ENCODE measurements around the gene ZNHIT2. TPM values are rescaled to one million over a fixed set of nuclear protein-coding genes. Genes with fewer than 3 reads are reported as not detected.
A peak's percentile ranks its signal among the peaks of the same experiment; 100 is the strongest.

The ZNHIT2 gene
- total RNA-seq, 2 donors from 2014 or later, result 32.7 to 37.8 TPM

GRCh38 chr11:65109231-65110198 is 8.0 kb downstream of the ZNHIT2 start:
- intact Hi-C loops (cut with DNase I), result loop anchor here (10.0 kb wide), 2 partner anchors 195 to 255 kb away; partner anchors contain the start of gene ATG2A
- WGBS, result 89% methylated on average over 36 of the region's 36 CpGs

GRCh38 chr11:65108469-65109123 is 8.9 kb downstream of the ZNHIT2 start:
- DNase-seq (ENCODE audit: low spot score), result no peak
- TF ChIP-seq, protein P1, sequence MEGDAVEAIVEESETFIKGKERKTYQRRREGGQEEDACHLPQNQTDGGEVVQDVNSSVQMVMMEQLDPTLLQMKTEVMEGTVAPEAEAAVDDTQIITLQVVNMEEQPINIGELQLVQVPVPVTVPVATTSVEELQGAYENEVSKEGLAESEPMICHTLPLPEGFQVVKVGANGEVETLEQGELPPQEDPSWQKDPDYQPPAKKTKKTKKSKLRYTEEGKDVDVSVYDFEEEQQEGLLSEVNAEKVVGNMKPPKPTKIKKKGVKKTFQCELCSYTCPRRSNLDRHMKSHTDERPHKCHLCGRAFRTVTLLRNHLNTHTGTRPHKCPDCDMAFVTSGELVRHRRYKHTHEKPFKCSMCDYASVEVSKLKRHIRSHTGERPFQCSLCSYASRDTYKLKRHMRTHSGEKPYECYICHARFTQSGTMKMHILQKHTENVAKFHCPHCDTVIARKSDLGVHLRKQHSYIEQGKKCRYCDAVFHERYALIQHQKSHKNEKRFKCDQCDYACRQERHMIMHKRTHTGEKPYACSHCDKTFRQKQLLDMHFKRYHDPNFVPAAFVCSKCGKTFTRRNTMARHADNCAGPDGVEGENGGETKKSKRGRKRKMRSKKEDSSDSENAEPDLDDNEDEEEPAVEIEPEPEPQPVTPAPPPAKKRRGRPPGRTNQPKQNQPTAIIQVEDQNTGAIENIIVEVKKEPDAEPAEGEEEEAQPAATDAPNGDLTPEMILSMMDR (IDR thresholded peaks at IDR 0.05), result no peak
- peak; percentile 70 for TF ChIP-seq POLR2AphosphoS5 (IDR thresholded peaks at IDR 0.05)
- Histone ChIP-seq H3K27me3 (replicated peaks; ENCODE audit: insufficient read depth) (no peaks in the 10 kb centered on the region), H3K4me3 (no peak overlapping the region), H3K27ac (peak overlapping the region; percentile 30 to 33), H3K9me3 (no peaks in the 10 kb centered on the region), H3K36me3 (no peaks in the 10 kb centered on the region), H3K4me1 (replicated peaks) (peaks cover 13% of the 10 kb centered on the region)
- WGBS, result 94% methylated on average over 35 of the region's 38 CpGs
- intact Hi-C loops (cut with DNase I), result no loop called here

More at GRCh38 chr11:65109231-65110198, 8.0 kb downstream of the ZNHIT2 start:
- Histone ChIP-seq H3K4me3 (no peak overlapping the region), H3K27ac (no peak overlapping the region), H3K27me3 (replicated peaks; ENCODE audit: insufficient read depth) (no peaks in the 10 kb centered on the region), H3K36me3 (no peaks in the 10 kb centered on the region), H3K4me1 (replicated peaks) (peaks cover 11% of the 10 kb centered on the region), H3K9me3 (no peaks in the 10 kb centered on the region)
- TF ChIP-seq POLR2A (IDR thresholded peaks at IDR 0.05) (no peak), POLR2AphosphoS5 (IDR thresholded peaks at IDR 0.05) (no peak)
- TF ChIP-seq, protein P1 (IDR thresholded peaks at IDR 0.05), result no peak
- no peak for DNase-seq (ENCODE audit: low spot score)

GRCh38 chr11:65107751-65108468 is 9.6 kb downstream of the ZNHIT2 start:
- DNase-seq (ENCODE audit: low spot score), result no peak
- intact Hi-C loops (cut with DNase I), result no loop called here
- H3K4me1 ChIP-seq (replicated peaks), result peaks cover 11% of the 10 kb centered on the region

GRCh38 chr11:65107078-65107477 is 10.4 kb downstream of the ZNHIT2 start:
- H3K4me3 ChIP-seq, result no peak overlapping the region
- no peaks in the 10 kb centered on the region for H3K27me3 ChIP-seq (replicated peaks; ENCODE audit: insufficient read depth)
- DNase-seq (ENCODE audit: low spot score), result no peak
- no peaks in the 10 kb centered on the region for H3K9me3 ChIP-seq
- H3K27ac ChIP-seq, result no peak overlapping the region
- 94% methylated on average over 15 of the region's 15 CpGs for WGBS
- H3K36me3 ChIP-seq, result no peaks in the 10 kb centered on the region
- peaks cover 15% of the 10 kb centered on the region for H3K4me1 ChIP-seq (replicated peaks)
- intact Hi-C loops (cut with DNase I), result no loop called here
- TF ChIP-seq POLR2A (IDR thresholded peaks at IDR 0.05), result no peak
- TF ChIP-seq POLR2AphosphoS5 (IDR thresholded peaks at IDR 0.05), result no peak
- TF ChIP-seq, protein P1 (IDR thresholded peaks at IDR 0.05), result no peak

More at GRCh38 chr11:65107751-65108468, 9.6 kb downstream of the ZNHIT2 start:
- no peaks in the 10 kb centered on the region for H3K9me3 ChIP-seq
- H3K4me3 ChIP-seq, result no peak overlapping the region
- H3K27ac ChIP-seq, result peak overlapping the region; percentile 30 to 33
- 93% methylated on average over 51 of the region's 52 CpGs for WGBS
- H3K36me3 ChIP-seq, result no peaks in the 10 kb centered on the region
- no peak for TF ChIP-seq POLR2A (IDR thresholded peaks at IDR 0.05)
- TF ChIP-seq, protein P1 (IDR thresholded peaks at IDR 0.05), result no peak
- no peak for TF ChIP-seq POLR2AphosphoS5 (IDR thresholded peaks at IDR 0.05)
- no peaks in the 10 kb centered on the region for H3K27me3 ChIP-seq (replicated peaks; ENCODE audit: insufficient read depth)
